HepG2 (cell line): ENCODE data around the gene INPP5E. TPM values are rescaled to one million over a fixed set of nuclear protein-coding genes. Genes with fewer than 3 reads are reported as not detected.

Source experiments
- FOXJ3 ChIP-seq: sonication (generic); formaldehyde crosslinking; IDR thresholded peaks from 2 replicates; pipeline ENCODE4 v1.4.0; 2020; ENCODE audit warnings: missing genetic modification reagents, mild to moderate bottlenecking, borderline replicate concordance
- KDM3A ChIP-seq: IDR thresholded peaks from 2 replicates; pipeline ENCODE4 v1.6.1; 2018; ENCODE audit warnings: low read depth, missing compliant biosample characterization
- MAX ChIP-seq: IDR thresholded peaks from 2 replicates; pipeline ENCODE4 v1.6.1; 2012; ENCODE audit warnings: inconsistent platforms
- NFYB ChIP-seq: sonication (generic); formaldehyde crosslinking; IDR thresholded peaks from 2 replicates; pipeline ENCODE4 v1.4.0; 2020; ENCODE audit warnings: missing genetic modification reagents
- PATZ1 ChIP-seq: sonication (generic); formaldehyde crosslinking; IDR thresholded peaks from 2 replicates; pipeline ENCODE4 v1.4.0; 2020; ENCODE audit warnings: missing genetic modification reagents
- POLR2A ChIP-seq, 2 experiments: IDR thresholded peaks; 2 replicates each; pipeline ENCODE4 v1.6.1; 2011; ENCODE audit warnings: low read depth in 2 of 2, low read length in 2 of 2, mild to moderate bottlenecking in 1 of 2, moderate library complexity in 1 of 2; ENCODE audit not compliant: insufficient read depth in 1 of 2
- TRAFD1 ChIP-seq: sonication (generic); formaldehyde crosslinking; IDR thresholded peaks from 2 replicates; pipeline ENCODE4 v1.5.1; 2020; ENCODE audit warnings: missing genetic modification reagents, mild to moderate bottlenecking, borderline replicate concordance
- XBP1 ChIP-seq: sonication (generic); formaldehyde crosslinking; IDR thresholded peaks from 2 replicates; pipeline ENCODE4 v1.5.0; 2020; ENCODE audit warnings: missing genetic modification reagents
- ZBTB40 ChIP-seq, 2 experiments: fragments of 450-650 bp in 1 of 2; sonication (generic) in 1 of 2; formaldehyde crosslinking in 1 of 2; IDR thresholded peaks; 2 replicates each; pipeline versions ENCODE4 v1.6.1 to v1.8.0; 2016 to 2022; ENCODE audit warnings: antibody characterized with exemption in 1 of 2, mild to moderate bottlenecking in 1 of 2, missing genetic modification reagents in 1 of 2
- ZC3H13 ChIP-seq: sonication (generic); formaldehyde crosslinking; IDR thresholded peaks from 2 replicates; pipeline ENCODE4 v1.8.1; 2023; ENCODE audit warnings: mild to moderate bottlenecking, missing genetic modification reagents, moderate library complexity
- ZNF281 ChIP-seq: sonication (generic); formaldehyde crosslinking; IDR thresholded peaks from 2 replicates; pipeline ENCODE4 v1.4.0; 2020; ENCODE audit warnings: missing genetic modification reagents, borderline replicate concordance
- polyA plus RNA-seq, 8 experiments: library from polyadenylated mRNA; depleted of rRNA in 3 of 8; stranded (reverse) in 7 of 8; unstranded in 1 of 8; fragments of >200 nt; fragmentation: Illumina TruSeq in 4 of 8; extraction: Trizol in 4 of 8; gene quantifications; 2 replicates each; pipeline versions ENCODE4 v1.2.1 to v1.2.3, GENCODE V29; 2011 to 2016; ENCODE audit warnings: low read depth in 4 of 8, missing spikeins in 1 of 8, mixed read lengths in 1 of 8; ENCODE audit not compliant: insufficient read depth in 1 of 8
- total RNA-seq, 5 experiments: library from RNA; depleted of rRNA; stranded (reverse); fragments of >200 nt; fragmentation: Illumina TruSeq; extraction: Trizol; gene quantifications; 2 replicates each; pipeline ENCODE4 v1.2.3, GENCODE V29; 2016; ENCODE audit warnings: low read depth in 1 of 5

The INPP5E gene
- total and polyA plus RNA-seq, 2 of the 13 experiments (the other 11 are each of a cell fraction or from before 2014, with no cell fraction given): 5.5 TPM

GRCh38 chr9:136438548-136439480 is 831 bp downstream of the INPP5E start (continued):
- no peak for TF ChIP-seq ZBTB40 (IDR thresholded peaks at IDR 0.05)
- no peak for TF ChIP-seq ZBTB40 (CRISPR knock-in tag; IDR thresholded peaks at IDR 0.05)
- TF ChIP-seq ZC3H13 (CRISPR knock-in tag): peak; percentile 73
- no peak for TF ChIP-seq FOXJ3 (CRISPR knock-in tag)
- TF ChIP-seq ZNF281 (CRISPR knock-in tag): no peak
- TF ChIP-seq POLR2A (IDR thresholded peaks at IDR 0.05; ENCODE audit: insufficient read depth in 1 of 2, low read depth in 2 of 2, low read length in 2 of 2): no peak; a peak in 1 of 4 replicates
- no peak for TF ChIP-seq MAX
- TF ChIP-seq NFYB (CRISPR knock-in tag): no peak
- TF ChIP-seq TRAFD1 (CRISPR knock-in tag): no peak
- peak; percentile 29; the same call in 1 of the 2 replicates for TF ChIP-seq PATZ1 (CRISPR knock-in tag)
- TF ChIP-seq XBP1 (CRISPR knock-in tag): no peak
- no peak for TF ChIP-seq KDM3A
